Measurements from ENCODE around the gene RPS15.

Gene RPS15

DNA sequence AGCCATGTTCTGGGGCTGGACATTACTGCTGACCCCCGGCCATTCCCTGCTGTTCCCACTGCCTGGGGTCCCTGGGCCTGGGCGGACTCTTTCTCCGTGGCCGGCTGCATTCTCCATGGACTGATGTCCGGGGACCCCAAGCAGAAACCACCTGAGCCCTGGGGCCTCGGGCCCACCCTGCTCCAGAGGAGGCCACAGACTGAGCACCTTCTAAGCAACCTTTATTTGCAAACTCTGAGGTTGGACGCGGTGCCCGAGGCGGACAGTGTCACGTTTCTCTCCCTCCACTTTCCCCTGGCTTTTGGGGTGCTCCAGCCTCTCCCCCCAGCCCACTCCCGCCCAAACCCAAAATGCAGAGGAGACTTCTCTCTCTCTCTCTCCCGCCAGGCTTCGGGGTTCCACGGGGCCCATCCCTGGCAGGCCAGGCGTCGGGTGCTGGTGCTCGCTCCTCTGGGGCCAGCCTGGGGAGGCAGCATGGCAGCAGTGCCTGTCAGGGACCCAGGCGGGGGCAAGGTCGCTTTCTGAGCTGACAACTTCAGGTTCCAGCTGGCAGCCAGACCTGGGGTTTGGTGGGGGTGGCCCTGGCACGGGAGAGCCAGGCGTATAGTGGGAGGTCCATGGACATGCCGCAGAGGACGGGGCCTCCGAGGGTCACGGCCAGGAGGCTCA, 43.2 kb downstream of the RPS15 start:
- Histone ChIP-seq H3K27me3 (ENCODE audit: insufficient read depth, poor library complexity, severe bottlenecking) (no peaks in the 10 kb centered on the region), H3K4me3 (replicated peaks; ENCODE audit: insufficient read depth, low read length) (no peak overlapping the region), H3K27ac (replicated peaks) (no peak overlapping the region)
- TF ChIP-seq, protein P1, sequence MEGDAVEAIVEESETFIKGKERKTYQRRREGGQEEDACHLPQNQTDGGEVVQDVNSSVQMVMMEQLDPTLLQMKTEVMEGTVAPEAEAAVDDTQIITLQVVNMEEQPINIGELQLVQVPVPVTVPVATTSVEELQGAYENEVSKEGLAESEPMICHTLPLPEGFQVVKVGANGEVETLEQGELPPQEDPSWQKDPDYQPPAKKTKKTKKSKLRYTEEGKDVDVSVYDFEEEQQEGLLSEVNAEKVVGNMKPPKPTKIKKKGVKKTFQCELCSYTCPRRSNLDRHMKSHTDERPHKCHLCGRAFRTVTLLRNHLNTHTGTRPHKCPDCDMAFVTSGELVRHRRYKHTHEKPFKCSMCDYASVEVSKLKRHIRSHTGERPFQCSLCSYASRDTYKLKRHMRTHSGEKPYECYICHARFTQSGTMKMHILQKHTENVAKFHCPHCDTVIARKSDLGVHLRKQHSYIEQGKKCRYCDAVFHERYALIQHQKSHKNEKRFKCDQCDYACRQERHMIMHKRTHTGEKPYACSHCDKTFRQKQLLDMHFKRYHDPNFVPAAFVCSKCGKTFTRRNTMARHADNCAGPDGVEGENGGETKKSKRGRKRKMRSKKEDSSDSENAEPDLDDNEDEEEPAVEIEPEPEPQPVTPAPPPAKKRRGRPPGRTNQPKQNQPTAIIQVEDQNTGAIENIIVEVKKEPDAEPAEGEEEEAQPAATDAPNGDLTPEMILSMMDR (IDR thresholded peaks at IDR 0.05; ENCODE audit: insufficient read depth, low read length), result no peak
- TF ChIP-seq POLR2AphosphoS5 (IDR thresholded peaks at IDR 0.05; ENCODE audit: low read depth) (no peak), GABPA (IDR thresholded peaks at IDR 0.05; ENCODE audit: low read depth) (no peak), SPI1 (IDR thresholded peaks at IDR 0.05; ENCODE audit: borderline replicate concordance, low read depth) (no peak)
- TF ChIP-seq, protein P2, sequence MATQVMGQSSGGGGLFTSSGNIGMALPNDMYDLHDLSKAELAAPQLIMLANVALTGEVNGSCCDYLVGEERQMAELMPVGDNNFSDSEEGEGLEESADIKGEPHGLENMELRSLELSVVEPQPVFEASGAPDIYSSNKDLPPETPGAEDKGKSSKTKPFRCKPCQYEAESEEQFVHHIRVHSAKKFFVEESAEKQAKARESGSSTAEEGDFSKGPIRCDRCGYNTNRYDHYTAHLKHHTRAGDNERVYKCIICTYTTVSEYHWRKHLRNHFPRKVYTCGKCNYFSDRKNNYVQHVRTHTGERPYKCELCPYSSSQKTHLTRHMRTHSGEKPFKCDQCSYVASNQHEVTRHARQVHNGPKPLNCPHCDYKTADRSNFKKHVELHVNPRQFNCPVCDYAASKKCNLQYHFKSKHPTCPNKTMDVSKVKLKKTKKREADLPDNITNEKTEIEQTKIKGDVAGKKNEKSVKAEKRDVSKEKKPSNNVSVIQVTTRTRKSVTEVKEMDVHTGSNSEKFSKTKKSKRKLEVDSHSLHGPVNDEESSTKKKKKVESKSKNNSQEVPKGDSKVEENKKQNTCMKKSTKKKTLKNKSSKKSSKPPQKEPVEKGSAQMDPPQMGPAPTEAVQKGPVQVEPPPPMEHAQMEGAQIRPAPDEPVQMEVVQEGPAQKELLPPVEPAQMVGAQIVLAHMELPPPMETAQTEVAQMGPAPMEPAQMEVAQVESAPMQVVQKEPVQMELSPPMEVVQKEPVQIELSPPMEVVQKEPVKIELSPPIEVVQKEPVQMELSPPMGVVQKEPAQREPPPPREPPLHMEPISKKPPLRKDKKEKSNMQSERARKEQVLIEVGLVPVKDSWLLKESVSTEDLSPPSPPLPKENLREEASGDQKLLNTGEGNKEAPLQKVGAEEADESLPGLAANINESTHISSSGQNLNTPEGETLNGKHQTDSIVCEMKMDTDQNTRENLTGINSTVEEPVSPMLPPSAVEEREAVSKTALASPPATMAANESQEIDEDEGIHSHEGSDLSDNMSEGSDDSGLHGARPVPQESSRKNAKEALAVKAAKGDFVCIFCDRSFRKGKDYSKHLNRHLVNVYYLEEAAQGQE (IDR thresholded peaks at IDR 0.05; ENCODE audit: insufficient replicate concordance, low read depth), result no peak
- DNase-seq (ENCODE audit: low read depth in 1 of 2, low spot score in 1 of 2), result no peak

DNA sequence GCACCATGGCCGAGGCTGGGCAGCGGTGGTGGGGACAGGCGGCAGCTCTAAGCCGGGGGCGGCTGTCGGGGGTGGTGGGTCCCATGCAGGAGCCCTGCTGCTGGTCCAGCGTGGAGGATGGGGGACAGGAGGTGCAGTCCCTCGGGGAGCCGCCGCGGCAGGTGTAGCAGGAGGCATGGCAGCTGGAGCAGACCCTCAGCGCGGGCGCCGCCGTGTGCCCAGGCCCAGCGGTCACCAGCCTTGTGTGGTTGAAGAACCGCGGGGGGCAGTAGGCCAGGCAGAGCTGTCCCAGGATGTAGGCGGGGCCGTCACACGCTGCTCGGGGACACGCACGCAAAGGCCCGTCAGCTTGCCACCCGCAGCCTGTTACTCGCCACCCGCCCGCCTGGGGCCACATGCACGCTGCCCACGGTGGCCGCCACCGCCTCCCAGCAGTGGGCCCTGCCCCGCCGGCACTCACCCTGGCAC, 43.7 kb downstream of the RPS15 start:
- DNase-seq (ENCODE audit: low read depth in 1 of 2, low spot score in 1 of 2), result no peak
- Histone ChIP-seq H3K27me3 (ENCODE audit: insufficient read depth, poor library complexity, severe bottlenecking) (no peaks in the 10 kb centered on the region), H3K27ac (replicated peaks) (no peak overlapping the region), H3K4me3 (replicated peaks; ENCODE audit: insufficient read depth, low read length) (no peak overlapping the region)
- no peak for TF ChIP-seq POLR2AphosphoS5 (IDR thresholded peaks at IDR 0.05; ENCODE audit: low read depth)

DNA sequence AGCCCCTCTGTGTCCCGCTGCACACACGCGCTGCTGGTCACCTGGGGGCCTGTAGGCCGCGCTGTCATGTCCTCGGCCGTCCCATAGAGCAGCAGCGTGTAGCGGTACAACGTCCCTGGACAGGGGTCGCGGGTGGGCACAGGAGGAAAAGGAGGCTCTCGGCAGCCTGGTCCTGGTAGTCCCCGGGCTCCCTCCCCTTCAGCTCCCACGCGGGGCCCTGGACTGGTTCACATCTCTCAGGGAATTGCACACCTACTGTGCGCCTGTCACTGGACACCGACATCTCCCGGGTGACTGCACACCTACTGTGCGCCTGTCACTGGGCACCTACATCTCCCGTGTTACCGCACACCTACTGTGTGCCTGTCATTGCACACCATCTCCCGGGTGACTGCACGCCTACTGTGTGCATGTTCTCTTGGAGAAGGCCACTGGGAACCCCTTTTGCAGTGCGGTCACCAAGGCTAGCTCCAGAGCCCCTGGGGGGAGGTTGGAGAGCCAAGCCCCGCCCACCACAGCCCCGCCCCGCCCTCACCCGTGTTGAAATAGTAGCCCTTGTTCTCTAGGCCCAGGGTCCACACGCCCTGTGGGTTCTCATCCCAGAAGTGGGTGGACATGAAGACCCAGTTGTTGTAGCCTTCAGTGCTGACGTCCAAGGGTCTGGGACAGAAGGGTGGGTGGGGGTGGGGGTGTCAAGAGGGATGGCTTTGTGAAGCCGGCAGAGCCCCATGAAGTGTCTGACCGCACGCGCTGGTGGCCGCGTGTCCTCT, 44.4 kb downstream of the RPS15 start:
- TF ChIP-seq POLR2AphosphoS5 (IDR thresholded peaks at IDR 0.05; ENCODE audit: low read depth) (no peak), SPI1 (IDR thresholded peaks at IDR 0.05; ENCODE audit: borderline replicate concordance, low read depth) (no peak), GABPA (IDR thresholded peaks at IDR 0.05; ENCODE audit: low read depth) (no peak)
- TF ChIP-seq, protein P2 (IDR thresholded peaks at IDR 0.05; ENCODE audit: insufficient replicate concordance, low read depth), result no peak
- TF ChIP-seq, protein P1 (IDR thresholded peaks at IDR 0.05; ENCODE audit: insufficient read depth, low read length), result no peak
- no peak overlapping the region for H3K4me3 ChIP-seq (replicated peaks; ENCODE audit: insufficient read depth, low read length)
- H3K27me3 ChIP-seq (ENCODE audit: insufficient read depth, poor library complexity, severe bottlenecking), result no peaks in the 10 kb centered on the region
- no peak for DNase-seq (ENCODE audit: low read depth in 1 of 2, low spot score in 1 of 2)
- no peak overlapping the region for H3K27ac ChIP-seq (replicated peaks)

DNA sequence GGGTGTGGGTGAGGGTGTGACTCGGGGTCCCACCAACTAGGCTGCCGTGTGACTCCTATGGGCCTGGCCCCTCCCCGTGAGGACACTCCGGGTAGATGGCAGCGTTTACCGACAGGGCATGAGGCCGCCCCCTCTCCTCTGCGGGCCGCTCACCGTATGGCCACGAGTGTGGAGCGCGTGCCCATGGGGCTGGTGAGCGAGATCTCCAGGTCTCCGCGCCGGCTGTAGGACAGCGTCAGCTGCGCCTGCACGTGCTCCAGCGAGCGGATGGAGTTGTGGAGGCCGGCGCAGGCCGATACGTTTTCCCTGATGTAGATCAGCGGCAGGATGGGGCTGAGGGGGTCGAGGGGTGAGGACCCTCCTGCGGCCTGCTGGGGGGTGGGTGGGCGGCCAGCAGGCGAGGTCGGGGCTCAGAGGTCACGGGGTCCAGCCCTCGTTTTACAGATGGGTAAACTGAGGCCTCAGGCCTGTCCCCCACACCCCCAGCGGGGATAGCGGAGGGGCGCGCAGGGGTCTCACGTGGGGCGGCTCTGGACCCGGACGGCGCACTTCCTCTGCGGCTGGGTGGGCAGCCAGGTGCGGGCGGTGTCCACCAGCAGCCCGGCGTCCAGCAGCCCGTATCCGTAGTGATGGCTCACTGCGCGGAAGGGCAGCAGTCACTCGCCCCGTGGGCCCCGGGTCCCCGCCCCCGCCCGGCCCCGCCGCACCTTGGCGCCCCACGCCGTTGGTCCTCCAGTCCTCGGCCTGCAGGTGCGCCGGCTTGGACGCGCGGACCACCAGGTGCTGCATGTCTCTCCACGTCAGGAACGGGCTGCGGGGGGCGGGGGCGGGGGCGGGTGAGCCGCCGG, 45.2 kb downstream of the RPS15 start:
- no peak overlapping the region for H3K4me3 ChIP-seq (replicated peaks; ENCODE audit: insufficient read depth, low read length)
- TF ChIP-seq, protein P2 (IDR thresholded peaks at IDR 0.05; ENCODE audit: insufficient replicate concordance, low read depth), result no peak
- TF ChIP-seq GABPA (IDR thresholded peaks at IDR 0.05; ENCODE audit: low read depth) (no peak), POLR2AphosphoS5 (IDR thresholded peaks at IDR 0.05; ENCODE audit: low read depth) (no peak), SPI1 (IDR thresholded peaks at IDR 0.05; ENCODE audit: borderline replicate concordance, low read depth) (no peak)
- TF ChIP-seq, protein P1 (IDR thresholded peaks at IDR 0.05; ENCODE audit: insufficient read depth, low read length), result no peak
- DNase-seq (ENCODE audit: low read depth in 1 of 2, low spot score in 1 of 2), result no peak
- H3K27me3 ChIP-seq (ENCODE audit: insufficient read depth, poor library complexity, severe bottlenecking), result no peaks in the 10 kb centered on the region
- no peak overlapping the region for H3K27ac ChIP-seq (replicated peaks)

Measured in HL-60 (cell line).